HUES64 (cell line): Measurements from ENCODE around the gene BRDT. TPM values are rescaled to one million over a fixed set of nuclear protein-coding genes. Genes with fewer than 3 reads are reported as not detected.

Source experiments
- H3K27ac ChIP-seq: 2 replicates; pipeline ENCODE4 v1.7.0; 2013; ENCODE audit warnings: low read depth, low read length, inconsistent platforms
- H3K27me3 ChIP-seq: 2 replicates; pipeline ENCODE4 v1.6.1; 2013; ENCODE audit warnings: mild to moderate bottlenecking, low read length; ENCODE audit not compliant: insufficient read depth
- H3K36me3 ChIP-seq: 2 replicates; pipeline ENCODE4 v1.6.1; 2013; ENCODE audit warnings: mild to moderate bottlenecking, low read length; ENCODE audit not compliant: insufficient read depth
- H3K4me1 ChIP-seq: 2 replicates; pipeline ENCODE4 v1.6.1; 2013; ENCODE audit warnings: mild to moderate bottlenecking, low read length, moderate library complexity; ENCODE audit not compliant: insufficient read depth
- H3K4me3 ChIP-seq: 2 replicates; pipeline ENCODE4 v1.5.1; 2013; ENCODE audit warnings: mild to moderate bottlenecking, low read length, moderate library complexity
- H3K9ac ChIP-seq: 2 replicates; pipeline ENCODE4 v1.6.1; 2013; ENCODE audit warnings: mild to moderate bottlenecking, low read depth, low read length
- H3K9me3 ChIP-seq: 2 replicates; pipeline ENCODE4 v1.6.1; 2013; ENCODE audit warnings: low read depth, low read length; ENCODE audit not compliant: insufficient read depth
- WGBS: fragments of 150-250, 120-280 bp; methylation state at CpG from one replicate; pipeline ENCODE4 v1.1.7; 2013; ENCODE audit warnings: missing lambda C conversion rate; 5-methylcytosine and 5-hydroxymethylcytosine counted together
- polyA plus RNA-seq, 2 experiments: library from polyadenylated mRNA; stranded (reverse); fragments of 50-300 nt; gene quantifications; one replicate each; pipeline ENCODE4 v1.2.3, GENCODE V29; 2013

Gene BRDT
- 0.25 TPM for polyA plus RNA-seq (2013, experiment 1 of 2)
- 0.19 TPM for polyA plus RNA-seq (2013, experiment 2 of 2)

DNA sequence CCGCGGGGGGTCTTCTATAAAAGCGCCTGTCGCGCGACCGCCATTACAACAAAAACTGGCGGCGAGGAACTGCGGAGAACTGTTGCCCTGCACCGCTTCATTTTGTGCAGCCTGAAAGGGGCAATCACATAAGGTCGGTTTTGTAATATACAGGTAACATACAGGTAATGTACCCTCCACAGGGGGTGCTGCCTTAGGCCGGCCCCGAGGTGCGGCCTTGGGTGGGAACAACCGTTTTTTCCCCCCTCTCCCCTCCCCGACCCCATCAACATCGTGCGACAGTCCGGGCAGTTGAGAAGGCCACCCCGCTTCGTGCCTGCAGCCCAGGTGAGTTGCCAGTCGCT, at the start of gene BRDT:
BRDT (plus strand) TSS at position 46 of the 344 bp plus-strand sequence. CDS start 13,354 bp downstream, outside the sequence.
- Histone ChIP-seq H3K4me3 (no peak within 1 kb of the TSS), H3K4me1 (no peaks in the 10 kb centered on the region), H3K9me3 (no peaks in the 10 kb centered on the region), H3K9ac (no peak within 1 kb of the TSS), H3K27me3 (no peaks in the 10 kb centered on the region), H3K27ac (no peak within 1 kb of the TSS), H3K36me3 (no peaks in the 10 kb centered on the region)
- 88% methylated on average over 23 of the region's 23 CpGs for WGBS

DNA sequence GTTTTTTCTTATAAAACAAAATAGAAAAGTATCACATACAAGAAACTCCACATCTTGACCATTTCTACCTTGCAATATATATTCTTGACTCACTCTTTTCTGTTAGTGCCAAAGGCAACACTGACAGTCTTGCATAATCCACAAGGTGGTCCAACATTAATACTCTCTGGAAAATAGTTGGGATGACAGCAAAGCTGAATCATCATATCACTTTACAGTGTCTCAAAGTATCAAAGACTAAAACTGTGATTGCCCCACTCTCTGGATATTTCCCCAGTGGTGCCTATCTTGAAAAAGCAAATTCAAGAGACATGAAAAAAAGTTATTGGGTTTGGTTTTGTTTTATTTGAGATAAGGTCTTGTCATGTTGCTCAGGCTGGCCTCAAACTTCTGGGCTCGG, 48.6 kb upstream of the BRDT start:
- no peaks in the 10 kb centered on the region for H3K9me3 ChIP-seq
- H3K4me3 ChIP-seq: no peak overlapping the region
- 79% methylated on average over 1 of the region's 1 CpG for WGBS
- no peaks in the 10 kb centered on the region for H3K27me3 ChIP-seq
- H3K27ac ChIP-seq: no peak overlapping the region
- no peaks in the 10 kb centered on the region for H3K4me1 ChIP-seq
- no peak overlapping the region for H3K9ac ChIP-seq
- H3K36me3 ChIP-seq: no peaks in the 10 kb centered on the region

DNA sequence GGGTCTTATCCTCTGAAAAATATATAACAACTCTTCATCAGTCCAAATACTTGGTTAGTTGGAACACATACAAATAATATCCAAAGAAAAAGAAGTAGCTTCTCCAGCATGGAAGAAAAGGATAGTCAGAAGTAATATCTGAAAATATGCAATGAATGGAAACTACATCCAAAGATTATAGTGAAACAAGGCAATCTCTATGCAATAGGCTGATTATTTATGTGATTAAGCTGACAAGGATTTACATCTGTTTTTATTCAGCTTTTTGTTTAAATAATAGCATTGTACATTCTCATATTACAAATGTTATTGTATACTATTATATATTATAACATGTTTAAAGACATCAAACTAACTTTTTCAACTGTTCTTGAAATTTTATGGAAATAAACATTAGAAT, 48.0 kb upstream of the BRDT start:
- H3K27ac ChIP-seq: no peak overlapping the region
- H3K9me3 ChIP-seq: no peaks in the 10 kb centered on the region
- H3K36me3 ChIP-seq: no peaks in the 10 kb centered on the region
- H3K4me3 ChIP-seq: no peak overlapping the region
- no peaks in the 10 kb centered on the region for H3K27me3 ChIP-seq
- H3K4me1 ChIP-seq: no peaks in the 10 kb centered on the region
- H3K9ac ChIP-seq: no peak overlapping the region

DNA sequence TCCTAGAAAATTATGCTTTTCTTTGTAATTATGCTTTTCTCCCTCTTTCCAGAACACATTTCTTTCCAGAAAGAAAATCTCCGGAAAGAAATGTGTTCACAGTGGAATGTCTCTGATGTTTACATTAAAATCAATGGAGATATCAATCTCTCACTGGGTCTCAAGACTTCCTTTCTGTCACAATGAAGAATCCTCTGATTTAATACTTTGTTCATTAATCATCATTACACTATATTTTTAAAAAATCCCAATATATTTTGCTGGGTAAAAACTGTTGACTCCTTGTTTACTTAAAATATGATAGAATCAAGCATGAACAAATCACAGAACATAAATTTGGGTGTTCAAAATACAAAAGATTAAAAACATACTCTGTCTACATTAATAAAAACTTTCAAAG, 36.9 kb upstream of the BRDT start:
- no peak overlapping the region for H3K27ac ChIP-seq

DNA sequence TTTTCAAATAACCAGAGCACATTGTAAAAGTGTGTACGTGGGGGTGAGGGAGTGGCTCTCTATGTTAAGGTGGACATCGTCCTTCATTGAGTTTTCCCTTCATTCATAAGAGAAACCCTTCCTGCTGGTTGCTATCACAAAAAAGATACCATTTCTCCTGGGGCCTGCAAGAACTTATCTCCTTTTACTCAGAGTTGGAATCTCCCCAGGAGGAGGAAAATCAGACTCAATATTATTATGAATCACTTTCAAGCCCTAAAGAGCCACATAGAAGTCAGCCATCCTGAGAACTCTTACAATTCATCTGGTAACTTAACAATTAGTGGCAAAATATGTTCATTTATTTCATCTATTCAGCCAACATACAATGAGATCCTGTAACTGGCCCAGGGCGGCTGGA, 36.2 kb upstream of the BRDT start:
- no peak overlapping the region for H3K27ac ChIP-seq
- H3K27me3 ChIP-seq: no peaks in the 10 kb centered on the region
- peaks cover 3% of the 10 kb centered on the region; the same call in 1 of the 2 replicates for H3K4me1 ChIP-seq
- H3K9ac ChIP-seq: no peak overlapping the region
- H3K36me3 ChIP-seq: no peaks in the 10 kb centered on the region
- no CpG with 5 or more reads among the region's 3 CpGs for WGBS
- H3K4me3 ChIP-seq: no peak overlapping the region
- no peaks in the 10 kb centered on the region for H3K9me3 ChIP-seq

More for the DNA sequence above, 36.9 kb upstream of the BRDT start:
- Histone ChIP-seq H3K9me3 (no peaks in the 10 kb centered on the region), H3K27me3 (no peaks in the 10 kb centered on the region), H3K4me3 (no peak overlapping the region), H3K4me1 (peaks cover 3% of the 10 kb centered on the region; the same call in 1 of the 2 replicates), H3K36me3 (no peaks in the 10 kb centered on the region), H3K9ac (no peak overlapping the region)
- WGBS: 80% methylated on average over 1 of the region's 1 CpG

DNA sequence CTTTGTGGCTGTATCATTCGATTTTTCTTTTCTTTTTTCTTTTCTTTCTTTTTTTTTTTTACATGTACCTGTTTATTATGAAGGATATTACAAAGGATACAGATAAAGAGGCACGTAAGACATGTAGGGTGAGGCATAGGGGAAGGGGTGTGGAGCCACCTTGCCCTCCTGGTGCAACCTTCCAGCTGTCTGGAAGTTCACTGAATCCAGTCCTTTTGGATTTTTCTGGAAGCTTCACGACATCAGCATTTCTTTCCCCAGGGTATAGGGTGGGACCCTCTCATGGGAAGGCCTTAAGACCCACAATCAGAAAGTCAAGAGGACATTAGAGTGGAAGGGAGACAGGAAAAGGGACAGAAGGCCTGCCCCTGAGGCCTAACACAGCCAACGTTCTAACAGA, 33.2 kb upstream of the BRDT start:
- H3K4me3 ChIP-seq: no peak overlapping the region
- H3K9ac ChIP-seq: no peak overlapping the region
- H3K27ac ChIP-seq: no peak overlapping the region
- no peaks in the 10 kb centered on the region for H3K9me3 ChIP-seq
- 88% methylated on average over 3 of the region's 4 CpGs for WGBS
- H3K4me1 ChIP-seq: peaks cover 3% of the 10 kb centered on the region; the same call in 1 of the 2 replicates
- no peaks in the 10 kb centered on the region for H3K27me3 ChIP-seq
- no peaks in the 10 kb centered on the region for H3K36me3 ChIP-seq

DNA sequence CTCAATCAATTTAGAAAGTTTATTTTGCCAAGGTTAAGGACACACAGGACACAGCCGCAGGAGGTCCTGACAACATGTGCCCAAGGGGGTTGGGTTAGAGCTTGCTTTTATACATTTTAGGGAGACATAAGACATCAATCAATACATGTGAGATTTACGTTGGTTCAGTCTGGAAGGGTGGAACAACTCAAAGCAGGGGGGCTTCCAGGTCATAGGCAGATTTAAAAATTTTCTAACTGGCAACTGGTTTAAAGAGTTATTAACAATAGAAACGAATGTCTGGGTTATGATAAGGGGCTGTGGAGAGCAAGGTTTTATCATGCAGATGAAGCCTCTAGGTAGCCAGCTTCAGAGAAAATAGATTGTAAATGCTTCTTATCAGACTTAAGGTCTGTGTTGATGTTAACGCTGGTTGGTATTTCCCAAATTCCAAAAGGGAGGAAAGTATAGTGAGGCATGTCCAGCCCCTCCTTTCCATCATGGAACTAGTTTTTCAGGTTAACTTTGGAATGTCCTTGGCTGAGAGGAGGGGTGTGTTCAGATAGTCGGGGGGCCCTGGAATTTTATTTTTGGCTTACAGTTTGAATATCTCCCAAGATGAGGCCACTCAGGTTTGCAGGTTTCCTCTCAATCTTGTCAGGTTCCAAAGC, 32.3 kb upstream of the BRDT start:
- Histone ChIP-seq H3K27me3 (no peaks in the 10 kb centered on the region), H3K9ac (no peak overlapping the region), H3K4me1 (peaks cover 3% of the 10 kb centered on the region; the same call in 1 of the 2 replicates), H3K4me3 (no peak overlapping the region), H3K9me3 (no peaks in the 10 kb centered on the region), H3K36me3 (no peaks in the 10 kb centered on the region), H3K27ac (no peak overlapping the region)
- WGBS: 70% methylated on average over 5 of the region's 5 CpGs

DNA sequence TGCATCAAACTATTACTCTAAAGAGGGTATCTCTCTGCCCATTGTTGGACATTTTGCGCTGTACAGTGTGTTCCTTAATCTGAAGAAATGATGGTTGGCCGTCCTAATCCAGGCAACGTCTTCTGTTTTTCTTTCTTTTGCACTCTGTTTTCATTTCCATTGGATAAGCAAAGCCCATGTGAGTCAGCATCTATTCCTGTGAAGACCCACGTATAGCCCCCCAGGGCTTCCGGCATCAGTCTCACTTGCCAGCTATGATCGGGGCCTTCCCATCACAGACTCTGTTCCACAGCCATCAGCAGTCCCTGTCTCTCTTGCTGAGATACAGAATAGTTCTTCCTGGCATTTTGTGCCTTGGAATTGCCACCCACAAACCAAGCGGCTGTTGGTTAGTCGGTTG, 29.2 kb upstream of the BRDT start:
- H3K4me3 ChIP-seq: no peak overlapping the region
- WGBS: 89% methylated on average over 8 of the region's 8 CpGs
- H3K27ac ChIP-seq: no peak overlapping the region
- H3K36me3 ChIP-seq: no peaks in the 10 kb centered on the region
- H3K27me3 ChIP-seq: no peaks in the 10 kb centered on the region
- H3K9ac ChIP-seq: no peak overlapping the region
- H3K4me1 ChIP-seq: peaks cover 3% of the 10 kb centered on the region; the same call in 1 of the 2 replicates
- H3K9me3 ChIP-seq: no peaks in the 10 kb centered on the region

DNA sequence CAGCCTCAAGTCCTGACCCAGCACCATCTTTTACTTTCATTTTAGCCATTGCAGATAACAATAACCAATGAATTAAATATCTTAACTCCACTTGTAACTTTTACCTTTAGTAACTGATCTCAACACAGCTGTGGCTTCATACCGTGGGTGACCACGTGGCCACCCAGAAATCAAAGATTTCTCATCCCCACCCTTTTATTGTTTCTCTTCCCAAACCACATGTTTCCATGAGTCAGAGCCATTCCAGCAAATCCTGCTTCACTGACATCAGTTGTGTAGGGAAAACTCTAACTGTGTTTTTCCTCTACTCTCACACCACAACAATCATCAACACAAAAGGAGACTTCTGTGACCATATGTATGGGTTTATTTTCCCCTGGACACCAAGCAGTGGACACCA, 25.1 kb upstream of the BRDT start:
- 94% methylated on average over 2 of the region's 2 CpGs for WGBS
- Histone ChIP-seq H3K4me1 (peaks cover 2% of the 10 kb centered on the region; the same call in 1 of the 2 replicates), H3K27me3 (no peaks in the 10 kb centered on the region), H3K9me3 (no peaks in the 10 kb centered on the region), H3K9ac (no peak overlapping the region), H3K27ac (no peak overlapping the region), H3K4me3 (no peak overlapping the region), H3K36me3 (no peaks in the 10 kb centered on the region)

DNA sequence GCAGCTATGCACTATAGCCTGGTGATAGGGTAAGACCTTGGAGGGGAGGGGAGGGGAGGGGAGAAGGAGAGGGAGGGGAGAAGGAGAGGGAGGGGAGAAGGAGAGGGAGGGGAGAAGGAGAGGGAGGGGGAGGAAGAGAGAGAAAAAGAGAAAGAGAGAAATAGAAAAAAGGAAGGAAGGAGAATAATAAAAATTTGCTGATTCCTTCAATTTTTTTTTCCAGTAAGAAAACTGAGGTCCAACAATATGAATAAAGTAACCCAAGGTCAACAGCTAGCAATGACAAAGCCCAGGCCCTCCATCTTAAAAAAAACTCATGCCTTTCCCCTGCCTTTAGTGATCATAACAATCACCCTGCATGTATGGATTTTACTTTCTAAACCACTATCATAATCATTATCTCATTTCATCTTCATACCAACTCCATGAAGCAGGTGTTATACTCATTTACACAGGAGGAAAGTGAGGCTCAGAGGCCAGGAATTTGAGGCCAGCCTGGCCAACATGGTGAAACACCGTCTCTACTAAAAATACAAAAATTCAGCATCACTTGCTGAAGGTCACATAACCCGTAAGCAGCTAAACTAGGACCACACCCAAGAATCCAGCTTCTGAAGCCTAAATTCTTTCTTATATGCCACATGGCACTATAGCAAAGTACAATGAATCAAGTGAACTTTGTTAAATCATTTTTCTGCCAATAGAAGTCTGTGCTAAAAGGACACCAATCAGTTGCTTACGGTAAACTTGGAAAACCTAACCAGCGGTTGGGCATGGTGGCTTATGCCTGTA, 23.4 kb upstream of the BRDT start:
- Histone ChIP-seq H3K4me3 (no peak overlapping the region), H3K9ac (no peak overlapping the region), H3K27ac (no peak overlapping the region), H3K9me3 (no peaks in the 10 kb centered on the region), H3K4me1 (peaks cover 6% of the 10 kb centered on the region; the same call in 1 of the 2 replicates), H3K36me3 (no peaks in the 10 kb centered on the region), H3K27me3 (no peaks in the 10 kb centered on the region)
- WGBS: 95% methylated on average over 4 of the region's 4 CpGs

DNA sequence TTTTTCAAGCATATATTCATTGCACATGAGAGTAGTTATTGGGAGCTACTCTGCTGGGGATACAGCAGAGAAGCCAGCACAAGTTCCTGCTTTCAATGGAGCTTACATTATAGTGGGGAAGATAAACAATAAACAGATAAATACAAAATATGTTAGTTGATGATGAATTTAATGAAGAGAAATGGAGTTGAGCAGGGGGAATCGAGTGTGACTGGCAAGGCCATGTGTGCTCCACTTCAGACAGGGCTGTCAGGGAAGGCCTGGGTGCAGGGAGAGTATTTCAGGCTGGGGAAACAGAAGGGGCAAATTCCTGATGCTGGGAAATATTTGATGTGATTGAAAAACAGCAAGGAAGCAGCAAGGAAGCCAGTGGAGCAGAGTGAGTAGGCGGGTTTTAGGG, 21.2 kb upstream of the BRDT start:
- no peaks in the 10 kb centered on the region for H3K9me3 ChIP-seq
- WGBS: 92% methylated on average over 2 of the region's 2 CpGs
- no peak overlapping the region for H3K9ac ChIP-seq
- H3K27me3 ChIP-seq: no peaks in the 10 kb centered on the region
- H3K36me3 ChIP-seq: no peaks in the 10 kb centered on the region
- H3K4me1 ChIP-seq: peaks cover 6% of the 10 kb centered on the region; the same call in 1 of the 2 replicates
- no peak overlapping the region for H3K27ac ChIP-seq
- H3K4me3 ChIP-seq: no peak overlapping the region
